GM18873 (cell line): Measurements from ENCODE around the gene RPL10.

Experiments used
- ATAC-seq: cut with Tn5 transposase; IDR thresholded peaks from one replicate; pipeline ENCODE4 v1.9.1; 2021; ENCODE audit warnings: mild to moderate bottlenecking, moderate library complexity, moderate number of reproducible peaks; ENCODE audit not compliant: unreplicated experiment, low FRiP score

Gene RPL10

GRCh38 chrX:154360155-154360713 is 37.9 kb upstream of the RPL10 start:
- ATAC-seq, result no peak

GRCh38 chrX:154362085-154362742 is 36.0 kb upstream of the RPL10 start:
- ATAC-seq, result no peak

DNA sequence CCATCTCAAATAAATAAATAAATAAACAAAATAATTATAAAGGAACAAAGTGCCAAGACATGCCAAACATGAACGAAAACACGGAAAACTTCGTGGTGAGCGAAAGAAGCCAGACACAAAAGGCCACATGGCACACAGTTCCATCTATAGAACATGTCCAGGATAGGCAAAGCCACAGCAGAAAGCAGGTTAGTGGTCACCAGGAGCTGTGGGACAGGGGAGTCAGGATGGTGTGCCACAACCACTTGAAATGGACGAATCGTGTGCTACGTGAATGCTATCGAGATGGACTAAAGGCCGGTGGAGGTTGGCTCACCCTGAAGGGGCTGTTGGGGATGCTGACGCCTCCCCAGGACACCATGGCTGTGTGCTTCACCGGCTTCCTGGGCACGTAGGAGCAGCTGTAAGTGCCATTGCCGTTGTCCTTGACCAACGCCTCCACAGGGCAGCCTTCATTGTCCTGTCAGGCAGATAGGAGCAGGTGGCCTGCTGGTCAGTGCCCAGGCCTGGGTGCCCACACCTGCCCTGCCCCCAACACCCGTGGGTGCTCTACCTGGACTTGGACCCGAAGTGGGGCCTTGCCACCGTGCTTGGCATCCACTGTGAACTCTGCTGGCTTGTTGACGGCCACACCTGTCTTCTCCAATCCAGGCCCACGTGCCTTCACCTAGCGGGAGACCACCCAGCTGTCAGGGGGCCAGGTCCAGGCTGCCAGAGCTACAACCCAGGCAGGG is 34.3 kb upstream of the RPL10 start:
- no peak for ATAC-seq

GRCh38 chrX:154365052-154365600 is 33.1 kb upstream of the RPL10 start:
- ATAC-seq, result no peak

- ATAC-seq, result no peak
Observed at GRCh38 chrX:154365997-154366665, 32.0 kb upstream of the RPL10 start.

DNA sequence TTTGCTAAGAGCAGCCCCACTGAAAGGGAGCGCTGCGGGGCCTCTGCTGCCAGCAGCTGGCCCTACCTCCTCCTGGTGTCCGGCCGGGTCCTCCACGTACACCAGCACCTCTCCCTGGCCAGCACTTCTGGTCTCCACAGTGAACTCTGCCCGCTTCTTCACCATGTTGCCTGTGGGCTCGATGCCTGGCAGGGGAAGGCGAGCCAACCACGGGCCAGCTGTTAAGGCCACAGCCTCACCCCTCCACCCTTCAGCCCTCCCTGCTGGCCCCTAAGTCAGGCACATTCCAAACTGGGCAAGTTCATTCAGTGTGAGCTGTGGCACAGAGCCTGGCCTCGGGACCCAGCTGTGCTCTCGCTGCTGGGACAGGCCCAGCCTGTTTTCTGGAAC is 31.5 kb upstream of the RPL10 start:
- ATAC-seq, result no peak

DNA sequence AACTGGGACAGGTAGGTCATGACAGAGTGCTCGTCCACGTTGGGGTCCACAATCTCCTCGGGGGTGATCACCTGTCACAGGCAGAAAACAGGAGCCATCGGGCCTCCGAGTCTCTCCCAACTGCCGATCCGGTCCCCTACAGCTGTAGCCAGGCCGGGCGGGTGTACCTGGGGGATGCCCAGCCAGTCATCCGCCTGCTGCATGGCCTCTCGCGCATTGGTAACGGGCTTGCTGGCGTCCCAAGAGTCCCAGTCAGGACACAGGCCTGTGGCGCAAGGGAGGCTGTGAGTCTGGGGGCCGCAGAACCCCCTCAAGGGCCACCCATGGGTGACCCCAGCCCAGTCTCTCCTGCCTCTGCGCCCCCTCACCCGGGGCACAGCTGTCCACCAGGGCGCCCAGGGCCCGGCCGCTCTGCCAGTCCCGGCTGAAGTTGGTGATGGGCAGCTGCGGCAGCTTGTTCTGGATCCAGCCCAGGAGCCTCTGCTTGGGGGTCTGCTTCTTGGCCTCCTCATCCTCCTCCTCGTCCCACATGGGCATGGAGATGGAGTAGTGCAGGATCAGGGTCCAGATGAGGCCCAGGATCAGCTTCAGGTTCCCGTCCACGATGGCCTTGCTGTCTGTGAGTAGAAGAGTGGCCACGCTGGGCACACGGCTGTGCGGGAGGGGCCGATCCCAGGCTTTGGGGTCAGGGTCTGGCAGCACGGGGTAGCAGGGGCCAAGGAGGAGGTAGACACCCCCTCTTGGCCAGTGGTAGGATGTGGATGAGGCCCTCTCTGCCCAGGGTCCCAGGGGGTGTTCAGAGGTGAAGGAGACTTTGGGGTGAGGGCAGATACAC is 30.5 kb upstream of the RPL10 start:
- no peak for ATAC-seq

GRCh38 chrX:154368630-154369448 is 29.3 kb upstream of the RPL10 start:
- ATAC-seq, result no peak

- ATAC-seq, result no peak
Observed at GRCh38 chrX:154369449-154370299, 28.5 kb upstream of the RPL10 start.

- ATAC-seq, result no peak
Observed at GRCh38 chrX:154370300-154371016, 27.7 kb upstream of the RPL10 start.

DNA sequence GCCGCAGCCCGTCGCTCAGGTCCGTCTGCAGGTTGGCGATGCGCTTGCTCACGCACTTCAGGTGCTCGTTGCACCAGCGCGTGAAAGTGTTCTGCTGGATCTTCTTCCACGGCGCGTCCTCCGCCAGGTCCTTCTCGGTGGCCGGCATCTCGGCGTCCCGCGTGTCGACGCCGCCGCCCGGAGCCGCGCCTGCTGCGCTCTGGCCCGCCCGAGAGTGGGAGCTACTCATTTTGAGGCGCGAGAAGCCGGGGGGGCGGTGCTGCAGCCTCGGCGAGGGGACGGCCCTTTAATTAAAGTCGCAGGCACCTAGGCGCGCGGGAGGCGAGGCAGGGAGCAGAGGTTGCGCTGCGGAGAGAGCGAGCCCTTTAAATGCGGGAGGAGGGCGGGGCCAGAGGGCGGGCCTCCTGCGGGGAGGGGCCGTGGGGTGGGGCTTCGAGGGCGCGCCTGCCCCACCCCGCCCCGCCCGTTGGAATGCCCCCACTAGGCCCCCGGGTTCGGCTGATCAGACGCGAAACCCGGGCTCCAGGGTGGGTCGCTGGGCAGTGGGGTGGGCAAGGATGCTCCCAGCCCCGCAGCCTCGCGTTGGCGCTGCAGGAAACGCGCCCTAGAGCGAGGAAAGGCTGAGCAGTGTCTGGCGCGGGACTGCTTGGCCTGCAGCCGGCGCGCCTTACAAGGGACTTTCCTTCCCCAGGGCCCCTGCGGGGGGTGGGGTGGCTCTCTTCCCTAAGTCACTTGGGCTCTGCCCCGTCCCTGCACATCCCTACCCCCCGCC is 27.0 kb upstream of the RPL10 start:
- peak; percentile 39 for ATAC-seq

DNA sequence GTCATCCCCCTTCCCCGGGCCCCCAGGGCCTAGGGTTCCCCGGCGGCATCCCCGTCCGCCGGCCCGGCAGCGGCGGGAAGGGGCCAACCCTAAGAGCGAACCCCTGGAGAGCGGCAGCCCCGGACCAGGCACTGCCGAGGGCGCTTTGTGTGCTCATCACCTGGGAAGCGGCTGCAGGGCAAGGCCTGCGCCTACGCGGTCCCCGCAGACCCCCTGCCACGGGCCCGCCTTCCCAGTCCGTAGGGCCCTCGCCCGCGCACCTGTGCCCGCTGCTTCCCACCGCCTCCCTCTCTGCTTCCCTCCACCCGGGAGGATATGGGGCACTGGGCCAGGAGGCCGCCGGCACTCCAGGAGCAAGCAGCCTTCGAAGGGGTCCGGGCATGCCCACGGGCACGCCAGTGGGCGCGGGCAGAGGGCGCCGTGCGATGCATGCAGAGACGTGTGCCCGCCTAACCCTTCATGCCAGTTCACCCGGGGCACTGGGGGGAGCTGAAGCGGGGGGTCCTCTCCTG is 26.3 kb upstream of the RPL10 start:
- peak; percentile 5 for ATAC-seq

- ATAC-seq, result no peak
Observed at GRCh38 chrX:154372612-154373022, 25.6 kb upstream of the RPL10 start.

DNA sequence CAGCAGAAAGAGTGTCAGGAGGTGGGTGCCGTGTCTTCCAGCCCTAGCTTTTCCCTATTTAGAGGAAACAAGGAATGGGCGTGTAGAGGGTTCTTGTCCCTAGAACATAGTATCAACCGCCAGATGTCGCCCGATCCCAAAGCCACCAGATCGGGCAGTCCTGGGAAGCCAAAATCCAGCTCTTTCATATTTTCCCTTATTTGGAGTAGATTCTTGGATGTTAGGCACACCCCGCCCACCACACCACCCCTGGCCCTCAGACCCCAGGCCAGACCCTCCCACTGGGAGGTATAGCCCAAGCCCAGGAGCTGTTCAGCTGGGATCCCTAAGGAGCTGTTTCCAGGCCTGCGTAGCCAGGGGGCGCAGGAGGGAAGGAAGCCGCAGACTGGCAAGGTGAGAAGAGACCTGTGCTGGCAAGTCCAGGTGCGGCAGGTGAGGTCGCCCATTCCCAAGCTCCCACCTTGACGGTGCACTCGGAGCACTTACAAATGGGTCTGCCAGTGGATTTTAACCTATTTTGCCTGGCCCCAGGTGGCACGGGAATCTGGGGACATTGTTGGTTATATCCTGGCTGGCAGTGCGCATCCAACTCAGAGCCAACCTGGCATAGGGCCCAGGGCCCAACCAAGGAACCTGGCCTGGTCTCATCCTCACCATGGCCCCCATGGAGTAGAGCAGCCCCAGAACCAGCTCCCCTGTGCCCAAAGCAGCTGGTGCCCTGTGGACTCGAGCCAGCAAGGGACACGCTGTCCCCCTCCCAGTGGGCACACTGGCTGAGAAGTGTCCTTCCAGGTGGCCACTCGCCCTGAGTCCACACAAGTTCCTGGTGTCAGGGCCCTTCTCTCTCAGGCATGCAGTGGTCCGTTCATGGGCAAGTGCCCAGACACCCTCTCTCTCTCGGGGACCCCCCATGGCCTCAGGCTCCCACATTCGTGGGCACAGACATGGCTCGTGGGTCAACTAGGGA is 24.6 kb upstream of the RPL10 start:
- ATAC-seq, result no peak

- ATAC-seq, result no peak
Observed at GRCh38 chrX:154374313-154375155, 23.6 kb upstream of the RPL10 start, which contains the start of gene FLNA. FLNA (minus strand) TSS chrX:154374634; CDS start chrX:154371245, 3,389 bp downstream.
